ENCODE measurements around the gene KCNQ1.

Gene KCNQ1

DNA sequence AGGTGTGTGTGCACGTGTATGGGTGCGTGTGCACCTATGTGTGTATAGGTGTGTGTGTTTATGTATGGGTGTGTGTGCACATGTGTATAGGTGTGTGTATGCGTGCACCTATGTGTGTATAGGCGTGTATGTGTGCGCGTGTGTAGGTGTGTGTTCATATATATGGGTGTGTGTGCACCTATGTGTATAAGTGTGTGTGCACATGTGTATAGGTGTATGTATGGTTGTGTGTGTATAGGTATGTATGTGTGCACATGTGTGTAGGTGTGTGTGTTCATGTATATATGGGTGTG lies 26.9 kb downstream of the KCNQ1 start:
- H3K36me3 ChIP-seq, result no peaks in the 10 kb centered on the region
- no peak for DNase-seq
- no peak overlapping the region for H3K4me3 ChIP-seq (ENCODE audit: low read depth, low read length)
- H3K9me3 ChIP-seq (ENCODE audit: severe bottlenecking), result no peaks in the 10 kb centered on the region
- TF ChIP-seq, protein P1, sequence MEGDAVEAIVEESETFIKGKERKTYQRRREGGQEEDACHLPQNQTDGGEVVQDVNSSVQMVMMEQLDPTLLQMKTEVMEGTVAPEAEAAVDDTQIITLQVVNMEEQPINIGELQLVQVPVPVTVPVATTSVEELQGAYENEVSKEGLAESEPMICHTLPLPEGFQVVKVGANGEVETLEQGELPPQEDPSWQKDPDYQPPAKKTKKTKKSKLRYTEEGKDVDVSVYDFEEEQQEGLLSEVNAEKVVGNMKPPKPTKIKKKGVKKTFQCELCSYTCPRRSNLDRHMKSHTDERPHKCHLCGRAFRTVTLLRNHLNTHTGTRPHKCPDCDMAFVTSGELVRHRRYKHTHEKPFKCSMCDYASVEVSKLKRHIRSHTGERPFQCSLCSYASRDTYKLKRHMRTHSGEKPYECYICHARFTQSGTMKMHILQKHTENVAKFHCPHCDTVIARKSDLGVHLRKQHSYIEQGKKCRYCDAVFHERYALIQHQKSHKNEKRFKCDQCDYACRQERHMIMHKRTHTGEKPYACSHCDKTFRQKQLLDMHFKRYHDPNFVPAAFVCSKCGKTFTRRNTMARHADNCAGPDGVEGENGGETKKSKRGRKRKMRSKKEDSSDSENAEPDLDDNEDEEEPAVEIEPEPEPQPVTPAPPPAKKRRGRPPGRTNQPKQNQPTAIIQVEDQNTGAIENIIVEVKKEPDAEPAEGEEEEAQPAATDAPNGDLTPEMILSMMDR (IDR thresholded peaks at IDR 0.05; ENCODE audit: low read depth, low read length), result no peak
- no peak overlapping the region for H3K27ac ChIP-seq
- H3K27me3 ChIP-seq (ENCODE audit: insufficient read depth, low read depth, severe bottlenecking), result peaks cover 52% of the 10 kb centered on the region

- H3K9me3 ChIP-seq (ENCODE audit: severe bottlenecking), result no peaks in the 10 kb centered on the region
- H3K36me3 ChIP-seq, result no peaks in the 10 kb centered on the region
- TF ChIP-seq, protein P1 (IDR thresholded peaks at IDR 0.05; ENCODE audit: low read depth, low read length), result no peak
- H3K4me3 ChIP-seq (ENCODE audit: low read depth, low read length), result no peak overlapping the region
- peaks cover 51% of the 10 kb centered on the region for H3K27me3 ChIP-seq (ENCODE audit: insufficient read depth, low read depth, severe bottlenecking)
- H3K27ac ChIP-seq, result no peak overlapping the region
- no peak for DNase-seq
These were observed 27.8 kb downstream of the KCNQ1 start for GRCh38 chr11:2472428-2473186.

- H3K27ac ChIP-seq, result no peak overlapping the region
- TF ChIP-seq, protein P1 (IDR thresholded peaks at IDR 0.05; ENCODE audit: low read depth, low read length), result no peak
- peaks cover 45% of the 10 kb centered on the region for H3K27me3 ChIP-seq (ENCODE audit: insufficient read depth, low read depth, severe bottlenecking)
- H3K9me3 ChIP-seq (ENCODE audit: severe bottlenecking), result no peaks in the 10 kb centered on the region
- H3K4me3 ChIP-seq (ENCODE audit: low read depth, low read length), result no peak overlapping the region
- no peak for DNase-seq
- H3K36me3 ChIP-seq, result no peaks in the 10 kb centered on the region
These were observed 28.7 kb downstream of the KCNQ1 start for GRCh38 chr11:2473361-2474058.

DNA sequence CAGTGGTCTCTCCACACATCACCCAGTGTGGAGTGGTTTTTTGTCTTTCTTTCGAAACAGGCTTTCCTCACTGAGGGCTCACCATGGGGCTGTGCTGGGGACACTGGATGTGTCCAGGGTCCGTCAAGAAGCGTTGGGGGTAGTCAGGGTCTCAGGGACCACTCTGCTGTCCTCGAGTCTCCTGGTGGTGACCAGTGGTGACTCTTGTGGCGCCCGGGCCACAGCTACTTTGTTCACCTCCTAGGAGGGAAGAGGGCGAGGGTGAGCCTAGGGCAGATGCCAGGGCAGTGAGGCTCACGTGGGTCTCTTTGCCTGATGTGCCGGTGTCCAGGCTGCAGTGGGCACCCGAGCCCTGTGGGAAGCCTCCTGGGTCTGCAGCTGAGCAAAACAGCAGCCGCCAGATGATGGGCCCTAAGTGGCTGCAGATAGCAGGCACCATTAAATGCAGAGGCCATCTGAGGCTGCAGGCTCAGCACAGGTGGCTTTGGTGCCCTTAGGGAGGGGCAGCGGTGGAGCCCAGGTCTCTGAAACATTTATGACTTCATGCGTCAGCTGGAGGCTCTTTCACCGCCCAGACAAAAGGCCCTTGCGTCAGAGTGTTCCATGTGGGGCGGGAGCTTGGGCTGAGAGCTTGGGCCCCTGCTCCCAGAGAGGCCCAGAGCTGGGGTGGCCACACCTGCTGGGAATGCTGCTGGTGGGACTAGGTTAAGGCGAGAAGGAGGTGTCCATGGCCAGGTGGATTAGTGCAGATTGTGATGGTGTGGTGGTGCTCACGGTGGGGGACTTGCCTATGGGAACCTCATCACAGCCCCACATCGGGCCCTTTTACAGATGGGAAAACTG lies 29.5 kb downstream of the KCNQ1 start:
- H3K27me3 ChIP-seq (ENCODE audit: insufficient read depth, low read depth, severe bottlenecking), result peaks cover 46% of the 10 kb centered on the region
- DNase-seq, result no peak

GRCh38 chr11:2475136-2475918 lies 30.5 kb downstream of the KCNQ1 start:
- DNase-seq, result no peak
- H3K9me3 ChIP-seq (ENCODE audit: severe bottlenecking), result peaks cover 10% of the 10 kb centered on the region
- H3K27ac ChIP-seq, result no peak overlapping the region
- TF ChIP-seq, protein P1 (IDR thresholded peaks at IDR 0.05; ENCODE audit: low read depth, low read length), result no peak
- no peaks in the 10 kb centered on the region for H3K36me3 ChIP-seq
- peaks cover 44% of the 10 kb centered on the region for H3K27me3 ChIP-seq (ENCODE audit: insufficient read depth, low read depth, severe bottlenecking)
- no peak overlapping the region for H3K4me3 ChIP-seq (ENCODE audit: low read depth, low read length)

More for the DNA sequence above, 29.5 kb downstream of the KCNQ1 start:
- peaks cover 5% of the 10 kb centered on the region for H3K9me3 ChIP-seq (ENCODE audit: severe bottlenecking)
- H3K27ac ChIP-seq, result no peak overlapping the region
- TF ChIP-seq, protein P1 (IDR thresholded peaks at IDR 0.05; ENCODE audit: low read depth, low read length), result no peak
- no peak overlapping the region for H3K4me3 ChIP-seq (ENCODE audit: low read depth, low read length)
- no peaks in the 10 kb centered on the region for H3K36me3 ChIP-seq
